Measurements from ENCODE around the gene KRT85. TPM values are rescaled to one million over a fixed set of nuclear protein-coding genes. Genes with fewer than 3 reads are reported as not detected.

KRT85 gene
- total RNA-seq, 1 donor from 2014 or later: not detected

GRCh38 chr12:52331833-52332232 lies 35.4 kb downstream of the KRT85 start:
- Histone ChIP-seq H3K4me1 (no peaks in the 10 kb centered on the region), H3K27ac (no peak overlapping the region), H3K27me3 (no peaks in the 10 kb centered on the region), H3K9me3 (no peaks in the 10 kb centered on the region), H3K4me3 (no peak overlapping the region), H3K36me3 (no peaks in the 10 kb centered on the region)
- no peak for ATAC-seq
- TF ChIP-seq CTCF (IDR thresholded peaks at IDR 0.05): no peak
- no peak for DNase-seq
- intact Hi-C loops (cut with DNase I): no loop called here

GRCh38 chr12:52331039-52331438 lies 36.2 kb downstream of the KRT85 start:
- H3K36me3 ChIP-seq: no peaks in the 10 kb centered on the region
- no peak overlapping the region for H3K27ac ChIP-seq
- no peaks in the 10 kb centered on the region for H3K9me3 ChIP-seq
- DNase-seq: no peak
- H3K27me3 ChIP-seq: no peaks in the 10 kb centered on the region
- H3K4me3 ChIP-seq: no peak overlapping the region
- TF ChIP-seq CTCF (IDR thresholded peaks at IDR 0.05): no peak
- no peaks in the 10 kb centered on the region for H3K4me1 ChIP-seq
- no peak for ATAC-seq
- intact Hi-C loops (cut with DNase I): no loop called here

- H3K27ac ChIP-seq: no peak overlapping the region
- H3K4me3 ChIP-seq: no peak overlapping the region
- H3K27me3 ChIP-seq: no peaks in the 10 kb centered on the region
- no peaks in the 10 kb centered on the region for H3K4me1 ChIP-seq
- no peaks in the 10 kb centered on the region for H3K36me3 ChIP-seq
- no peaks in the 10 kb centered on the region for H3K9me3 ChIP-seq
- peak; percentile 12 for ATAC-seq
- intact Hi-C loops (cut with DNase I): loop anchor here (5.0 kb wide), 1 partner anchor 171 kb away; no protein-coding TSS in a partner anchor
- no peak for TF ChIP-seq CTCF (IDR thresholded peaks at IDR 0.05)
- no peak for DNase-seq
Observed at GRCh38 chr12:52327830-52328500, 39.3 kb downstream of the KRT85 start.

- Histone ChIP-seq H3K4me3 (no peak overlapping the region), H3K27ac (no peak overlapping the region), H3K4me1 (no peaks in the 10 kb centered on the region), H3K27me3 (no peaks in the 10 kb centered on the region), H3K36me3 (no peaks in the 10 kb centered on the region), H3K9me3 (no peaks in the 10 kb centered on the region)
- peak; percentile 87 for TF ChIP-seq CTCF (IDR thresholded peaks at IDR 0.05)
- intact Hi-C loops (cut with DNase I): loop anchor here (5.0 kb wide), 1 partner anchor 170 kb away; no protein-coding TSS in a partner anchor
- peak; percentile 82 for DNase-seq
- peak; percentile 96 for ATAC-seq
Observed at GRCh38 chr12:52327052-52327829, 40.0 kb downstream of the KRT85 start.

- no peak for ATAC-seq
- TF ChIP-seq CTCF (IDR thresholded peaks at IDR 0.05): no peak
- H3K9me3 ChIP-seq: no peaks in the 10 kb centered on the region
- no peaks in the 10 kb centered on the region for H3K36me3 ChIP-seq
- no peak overlapping the region for H3K4me3 ChIP-seq
- no peak for DNase-seq
- intact Hi-C loops (cut with DNase I): no loop called here
- no peaks in the 10 kb centered on the region for H3K4me1 ChIP-seq
- peaks cover 21% of the 10 kb centered on the region for H3K27me3 ChIP-seq
- no peak overlapping the region for H3K27ac ChIP-seq
Observed at GRCh38 chr12:52324153-52324444, 43.2 kb downstream of the KRT85 start.

Measured in upper lobe of right lung (tissue), 1 donor.